ENCODE results near the gene IL1R2.

IL1R2 gene

GRCh38 chr2:101980368-101980767 lies 11.4 kb upstream of the IL1R2 start:
- Histone ChIP-seq H3K4me3 (ENCODE audit: low read length) (no peak overlapping the region), H3K4me1 (ENCODE audit: control insufficient read depth, low read depth, low read length) (peaks cover 5% of the 10 kb centered on the region), H3K9ac (ENCODE audit: low read length) (no peak overlapping the region), H3K27ac (ENCODE audit: low read length) (no peak overlapping the region), H3K27me3 (ENCODE audit: control insufficient read depth, insufficient read depth, low read length) (no peaks in the 10 kb centered on the region), H3K9me3 (ENCODE audit: control insufficient read depth, low read depth, low read length) (no peaks in the 10 kb centered on the region), H3K36me3 (ENCODE audit: control insufficient read depth, low read depth, low read length) (no peaks in the 10 kb centered on the region)

GRCh38 chr2:101981066-101981465 lies 10.7 kb upstream of the IL1R2 start:
- no peaks in the 10 kb centered on the region for H3K9me3 ChIP-seq (ENCODE audit: control insufficient read depth, low read depth, low read length)
- H3K9ac ChIP-seq (ENCODE audit: low read length): no peak overlapping the region
- H3K4me1 ChIP-seq (ENCODE audit: control insufficient read depth, low read depth, low read length): peaks cover 5% of the 10 kb centered on the region
- no peaks in the 10 kb centered on the region for H3K27me3 ChIP-seq (ENCODE audit: control insufficient read depth, insufficient read depth, low read length)
- H3K36me3 ChIP-seq (ENCODE audit: control insufficient read depth, low read depth, low read length): no peaks in the 10 kb centered on the region
- H3K27ac ChIP-seq (ENCODE audit: low read length): no peak overlapping the region
- no peak overlapping the region for H3K4me3 ChIP-seq (ENCODE audit: low read length)

GRCh38 chr2:101981504-101981903 lies 10.3 kb upstream of the IL1R2 start:
- Histone ChIP-seq H3K36me3 (ENCODE audit: control insufficient read depth, low read depth, low read length) (no peaks in the 10 kb centered on the region), H3K9me3 (ENCODE audit: control insufficient read depth, low read depth, low read length) (no peaks in the 10 kb centered on the region), H3K4me3 (ENCODE audit: low read length) (no peak overlapping the region), H3K27me3 (ENCODE audit: control insufficient read depth, insufficient read depth, low read length) (no peaks in the 10 kb centered on the region), H3K27ac (ENCODE audit: low read length) (no peak overlapping the region), H3K4me1 (ENCODE audit: control insufficient read depth, low read depth, low read length) (peaks cover 5% of the 10 kb centered on the region), H3K9ac (ENCODE audit: low read length) (no peak overlapping the region)

- Histone ChIP-seq H3K27me3 (ENCODE audit: control insufficient read depth, insufficient read depth, low read length) (no peaks in the 10 kb centered on the region), H3K4me1 (ENCODE audit: control insufficient read depth, low read depth, low read length) (peaks cover 6% of the 10 kb centered on the region), H3K4me3 (ENCODE audit: low read length) (no peak overlapping the region), H3K27ac (ENCODE audit: low read length) (no peak overlapping the region), H3K36me3 (ENCODE audit: control insufficient read depth, low read depth, low read length) (no peaks in the 10 kb centered on the region), H3K9me3 (ENCODE audit: control insufficient read depth, low read depth, low read length) (no peaks in the 10 kb centered on the region), H3K9ac (ENCODE audit: low read length) (no peak overlapping the region)
These were observed 9.2 kb upstream of the IL1R2 start for GRCh38 chr2:101982495-101983029.

GRCh38 chr2:101983486-101983885 lies 8.3 kb upstream of the IL1R2 start:
- Histone ChIP-seq H3K4me1 (ENCODE audit: control insufficient read depth, low read depth, low read length) (peaks cover 12% of the 10 kb centered on the region), H3K36me3 (ENCODE audit: control insufficient read depth, low read depth, low read length) (no peaks in the 10 kb centered on the region), H3K9me3 (ENCODE audit: control insufficient read depth, low read depth, low read length) (no peaks in the 10 kb centered on the region), H3K27me3 (ENCODE audit: control insufficient read depth, insufficient read depth, low read length) (no peaks in the 10 kb centered on the region), H3K4me3 (ENCODE audit: low read length) (no peak overlapping the region), H3K9ac (ENCODE audit: low read length) (no peak overlapping the region), H3K27ac (ENCODE audit: low read length) (no peak overlapping the region)

GRCh38 chr2:101983928-101984327 lies 7.8 kb upstream of the IL1R2 start:
- H3K9ac ChIP-seq (ENCODE audit: low read length): no peak overlapping the region
- no peaks in the 10 kb centered on the region for H3K27me3 ChIP-seq (ENCODE audit: control insufficient read depth, insufficient read depth, low read length)
- H3K9me3 ChIP-seq (ENCODE audit: control insufficient read depth, low read depth, low read length): no peaks in the 10 kb centered on the region
- H3K4me1 ChIP-seq (ENCODE audit: control insufficient read depth, low read depth, low read length): peaks cover 12% of the 10 kb centered on the region
- no peaks in the 10 kb centered on the region for H3K36me3 ChIP-seq (ENCODE audit: control insufficient read depth, low read depth, low read length)
- H3K27ac ChIP-seq (ENCODE audit: low read length): no peak overlapping the region
- H3K4me3 ChIP-seq (ENCODE audit: low read length): no peak overlapping the region

- H3K9me3 ChIP-seq (ENCODE audit: control insufficient read depth, low read depth, low read length): no peaks in the 10 kb centered on the region
- H3K27ac ChIP-seq (ENCODE audit: low read length): no peak overlapping the region
- no peak overlapping the region for H3K9ac ChIP-seq (ENCODE audit: low read length)
These were observed 7.1 kb upstream of the IL1R2 start for GRCh38 chr2:101984656-101985055.

GRCh38 chr2:101985101-101985792 lies 6.5 kb upstream of the IL1R2 start:
- Histone ChIP-seq H3K9ac (ENCODE audit: low read length) (no peak overlapping the region), H3K36me3 (ENCODE audit: control insufficient read depth, low read depth, low read length) (no peaks in the 10 kb centered on the region), H3K4me1 (ENCODE audit: control insufficient read depth, low read depth, low read length) (peaks cover 12% of the 10 kb centered on the region), H3K4me3 (ENCODE audit: low read length) (no peak overlapping the region), H3K9me3 (ENCODE audit: control insufficient read depth, low read depth, low read length) (no peaks in the 10 kb centered on the region), H3K27me3 (ENCODE audit: control insufficient read depth, insufficient read depth, low read length) (no peaks in the 10 kb centered on the region), H3K27ac (ENCODE audit: low read length) (no peak overlapping the region)

More at GRCh38 chr2:101984656-101985055, 7.1 kb upstream of the IL1R2 start:
- Histone ChIP-seq H3K4me1 (ENCODE audit: control insufficient read depth, low read depth, low read length) (peaks cover 12% of the 10 kb centered on the region), H3K36me3 (ENCODE audit: control insufficient read depth, low read depth, low read length) (no peaks in the 10 kb centered on the region), H3K4me3 (ENCODE audit: low read length) (no peak overlapping the region), H3K27me3 (ENCODE audit: control insufficient read depth, insufficient read depth, low read length) (no peaks in the 10 kb centered on the region)

- Histone ChIP-seq H3K9me3 (ENCODE audit: control insufficient read depth, low read depth, low read length) (no peaks in the 10 kb centered on the region), H3K27ac (ENCODE audit: low read length) (no peak overlapping the region), H3K4me3 (ENCODE audit: low read length) (no peak overlapping the region), H3K27me3 (ENCODE audit: control insufficient read depth, insufficient read depth, low read length) (no peaks in the 10 kb centered on the region), H3K9ac (ENCODE audit: low read length) (no peak overlapping the region), H3K4me1 (ENCODE audit: control insufficient read depth, low read depth, low read length) (peaks cover 12% of the 10 kb centered on the region), H3K36me3 (ENCODE audit: control insufficient read depth, low read depth, low read length) (no peaks in the 10 kb centered on the region)
These were observed 6.0 kb upstream of the IL1R2 start for GRCh38 chr2:101985793-101986164.

- H3K4me3 ChIP-seq (ENCODE audit: low read length): no peak overlapping the region
- H3K4me1 ChIP-seq (ENCODE audit: control insufficient read depth, low read depth, low read length): peaks cover 12% of the 10 kb centered on the region
- no peak overlapping the region for H3K27ac ChIP-seq (ENCODE audit: low read length)
- H3K9ac ChIP-seq (ENCODE audit: low read length): no peak overlapping the region
- H3K36me3 ChIP-seq (ENCODE audit: control insufficient read depth, low read depth, low read length): no peaks in the 10 kb centered on the region
- H3K27me3 ChIP-seq (ENCODE audit: control insufficient read depth, insufficient read depth, low read length): no peaks in the 10 kb centered on the region
- H3K9me3 ChIP-seq (ENCODE audit: control insufficient read depth, low read depth, low read length): no peaks in the 10 kb centered on the region
These were observed 5.4 kb upstream of the IL1R2 start for GRCh38 chr2:101986376-101986775.

- Histone ChIP-seq H3K27me3 (ENCODE audit: control insufficient read depth, insufficient read depth, low read length) (no peaks in the 10 kb centered on the region), H3K4me3 (ENCODE audit: low read length) (no peak overlapping the region), H3K36me3 (ENCODE audit: control insufficient read depth, low read depth, low read length) (no peaks in the 10 kb centered on the region), H3K27ac (ENCODE audit: low read length) (no peak overlapping the region), H3K9me3 (ENCODE audit: control insufficient read depth, low read depth, low read length) (no peaks in the 10 kb centered on the region), H3K9ac (ENCODE audit: low read length) (no peak overlapping the region), H3K4me1 (ENCODE audit: control insufficient read depth, low read depth, low read length) (peaks cover 12% of the 10 kb centered on the region)
These were observed 4.7 kb upstream of the IL1R2 start for GRCh38 chr2:101986804-101987740.
